ENCODE measurements around the gene CARD19. TPM values are rescaled to one million over a fixed set of nuclear protein-coding genes. Genes with fewer than 3 reads are reported as not detected.

The CARD19 gene
- total RNA-seq, 1 experiment from 2014 or later, result 54.5 TPM

DNA sequence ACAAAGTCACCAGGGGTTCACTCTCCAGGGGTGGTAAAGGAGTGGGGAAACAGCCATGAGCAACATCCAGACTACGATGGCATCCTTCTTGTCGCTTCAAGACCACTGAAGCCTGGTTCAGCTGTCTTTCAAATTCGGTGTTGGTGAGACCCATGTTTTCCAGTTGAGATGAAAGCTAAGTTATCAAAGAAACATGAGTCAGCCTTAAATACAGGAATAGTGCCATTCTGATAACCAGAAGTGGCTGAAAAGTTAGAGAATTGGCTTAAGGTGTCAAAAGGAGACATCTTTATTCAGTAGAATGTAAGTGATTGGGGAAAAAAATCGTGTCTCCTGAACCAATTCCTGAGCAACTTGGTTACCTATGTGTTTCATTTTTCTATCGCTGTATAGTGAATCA is 7.0 kb upstream of the CARD19 start:
- no TSS peak for BruUV-seq (replicated peaks)
- H3K27me3 ChIP-seq (ENCODE audit: insufficient read depth, low read length), result no peaks in the 10 kb centered on the region
- ChIA-PET CTCF (no interaction called here), POLR2A (no interaction called here), RAD21 (ENCODE audit: low non-redundant PET in 1 of 2, low total read pairs in 2 of 2, uncharacterized antibody in 2 of 2, unreplicated experiment in 2 of 2) (no interaction called here)
- H3K9me3 ChIP-seq (ENCODE audit: control insufficient read depth in 1 of 2, insufficient read depth in 1 of 2, low read depth in 1 of 2, low read length in 2 of 2), result peaks cover 0 to 21% of the 10 kb centered on the region in 2 experiments; a peak in 2 of 4 replicates
- TF ChIP-seq SP1 (IDR thresholded peaks at IDR 0.05; ENCODE audit: low read depth) (no peak), ZNF274 (IDR thresholded peaks at IDR 0.05; ENCODE audit: low read depth, low read length) (no peak), ZFX (IDR thresholded peaks at IDR 0.05) (no peak), ATF3 (IDR thresholded peaks at IDR 0.05) (no peak), EZH2 (IDR thresholded peaks at IDR 0.05) (no peak), CEBPB (IDR thresholded peaks at IDR 0.05; ENCODE audit: low read depth) (no peak), YY1 (IDR thresholded peaks at IDR 0.05; ENCODE audit: extremely low read depth, insufficient replicate concordance, low read depth, low read length) (no peak), POLR2AphosphoS5 (IDR thresholded peaks at IDR 0.05; ENCODE audit: low read depth, low read length) (no peak), SRF (IDR thresholded peaks at IDR 0.05; ENCODE audit: low read depth) (no peak), TCF7L2 (IDR thresholded peaks at IDR 0.05; ENCODE audit: borderline replicate concordance, extremely low read depth, insufficient read depth, insufficient read length) (no peak), EZH2phosphoT487 (IDR thresholded peaks at IDR 0.05; ENCODE audit: borderline replicate concordance) (no peak), JUND (IDR thresholded peaks at IDR 0.05) (no peak), ELF1 (IDR thresholded peaks at IDR 0.05; ENCODE audit: borderline replicate concordance, low read depth) (no peak), CBX3 (IDR thresholded peaks at IDR 0.05; ENCODE audit: low read depth) (no peak), POLR2A (IDR thresholded peaks at IDR 0.05; ENCODE audit: borderline replicate concordance, extremely low read depth, insufficient read depth, insufficient read length) (no peak), CTCF (IDR thresholded peaks at IDR 0.05 in 2 of 3, conservative IDR thresholded peaks at IDR 0.05 in 1 of 3; ENCODE audit: borderline replicate concordance in 1 of 3, insufficient read depth in 1 of 3, low read depth in 2 of 3, low read length in 2 of 3) (no peak)
- TF ChIP-seq, protein P1, sequence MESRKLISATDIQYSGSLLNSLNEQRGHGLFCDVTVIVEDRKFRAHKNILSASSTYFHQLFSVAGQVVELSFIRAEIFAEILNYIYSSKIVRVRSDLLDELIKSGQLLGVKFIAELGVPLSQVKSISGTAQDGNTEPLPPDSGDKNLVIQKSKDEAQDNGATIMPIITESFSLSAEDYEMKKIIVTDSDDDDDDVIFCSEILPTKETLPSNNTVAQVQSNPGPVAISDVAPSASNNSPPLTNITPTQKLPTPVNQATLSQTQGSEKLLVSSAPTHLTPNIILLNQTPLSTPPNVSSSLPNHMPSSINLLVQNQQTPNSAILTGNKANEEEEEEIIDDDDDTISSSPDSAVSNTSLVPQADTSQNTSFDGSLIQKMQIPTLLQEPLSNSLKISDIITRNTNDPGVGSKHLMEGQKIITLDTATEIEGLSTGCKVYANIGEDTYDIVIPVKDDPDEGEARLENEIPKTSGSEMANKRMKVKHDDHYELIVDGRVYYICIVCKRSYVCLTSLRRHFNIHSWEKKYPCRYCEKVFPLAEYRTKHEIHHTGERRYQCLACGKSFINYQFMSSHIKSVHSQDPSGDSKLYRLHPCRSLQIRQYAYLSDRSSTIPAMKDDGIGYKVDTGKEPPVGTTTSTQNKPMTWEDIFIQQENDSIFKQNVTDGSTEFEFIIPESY (IDR thresholded peaks at IDR 0.05; ENCODE audit: extremely low read depth, insufficient replicate concordance, low read length), result no peak
- TF ChIP-seq, protein P2, sequence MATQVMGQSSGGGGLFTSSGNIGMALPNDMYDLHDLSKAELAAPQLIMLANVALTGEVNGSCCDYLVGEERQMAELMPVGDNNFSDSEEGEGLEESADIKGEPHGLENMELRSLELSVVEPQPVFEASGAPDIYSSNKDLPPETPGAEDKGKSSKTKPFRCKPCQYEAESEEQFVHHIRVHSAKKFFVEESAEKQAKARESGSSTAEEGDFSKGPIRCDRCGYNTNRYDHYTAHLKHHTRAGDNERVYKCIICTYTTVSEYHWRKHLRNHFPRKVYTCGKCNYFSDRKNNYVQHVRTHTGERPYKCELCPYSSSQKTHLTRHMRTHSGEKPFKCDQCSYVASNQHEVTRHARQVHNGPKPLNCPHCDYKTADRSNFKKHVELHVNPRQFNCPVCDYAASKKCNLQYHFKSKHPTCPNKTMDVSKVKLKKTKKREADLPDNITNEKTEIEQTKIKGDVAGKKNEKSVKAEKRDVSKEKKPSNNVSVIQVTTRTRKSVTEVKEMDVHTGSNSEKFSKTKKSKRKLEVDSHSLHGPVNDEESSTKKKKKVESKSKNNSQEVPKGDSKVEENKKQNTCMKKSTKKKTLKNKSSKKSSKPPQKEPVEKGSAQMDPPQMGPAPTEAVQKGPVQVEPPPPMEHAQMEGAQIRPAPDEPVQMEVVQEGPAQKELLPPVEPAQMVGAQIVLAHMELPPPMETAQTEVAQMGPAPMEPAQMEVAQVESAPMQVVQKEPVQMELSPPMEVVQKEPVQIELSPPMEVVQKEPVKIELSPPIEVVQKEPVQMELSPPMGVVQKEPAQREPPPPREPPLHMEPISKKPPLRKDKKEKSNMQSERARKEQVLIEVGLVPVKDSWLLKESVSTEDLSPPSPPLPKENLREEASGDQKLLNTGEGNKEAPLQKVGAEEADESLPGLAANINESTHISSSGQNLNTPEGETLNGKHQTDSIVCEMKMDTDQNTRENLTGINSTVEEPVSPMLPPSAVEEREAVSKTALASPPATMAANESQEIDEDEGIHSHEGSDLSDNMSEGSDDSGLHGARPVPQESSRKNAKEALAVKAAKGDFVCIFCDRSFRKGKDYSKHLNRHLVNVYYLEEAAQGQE (IDR thresholded peaks at IDR 0.05; ENCODE audit: low read depth), result no peak
- H3K4me2 ChIP-seq (ENCODE audit: low read length), result no peak overlapping the region
- H3K27ac ChIP-seq (ENCODE audit: low read depth, low read length), result no peak overlapping the region
- no peak for ATAC-seq
- H3K9me2 ChIP-seq (ENCODE audit: insufficient read depth), result no peaks in the 10 kb centered on the region
- H3K4me3 ChIP-seq (replicated peaks in 1 of 2; ENCODE audit: low read depth in 1 of 2, low read length in 2 of 2), result no peak overlapping the region
- intact Hi-C loops (cut with micrococcal nuclease), result no loop called here
- H3K79me2 ChIP-seq (ENCODE audit: insufficient read depth, low read length), result no peaks in the 10 kb centered on the region
- no peaks in the 10 kb centered on the region for H4K20me1 ChIP-seq (ENCODE audit: insufficient read depth)
- H3K36me3 ChIP-seq (ENCODE audit: control insufficient read depth in 1 of 2, insufficient read depth in 2 of 2, low read length in 2 of 2), result peaks cover 0 to 8% of the 10 kb centered on the region in 2 experiments; a peak in 2 of 4 replicates
- H3K9ac ChIP-seq (ENCODE audit: low read length), result no peak overlapping the region
- peaks cover 8 to 32% of the 10 kb centered on the region in 2 experiments for H3K4me1 ChIP-seq (ENCODE audit: control insufficient read depth in 1 of 2, insufficient read depth in 2 of 2, low read length in 2 of 2)
- H2AFZ ChIP-seq (ENCODE audit: low read depth, low read length, poor library complexity, severe bottlenecking), result no peak overlapping the region
- DNase-seq (ENCODE audit: low read depth, low spot score), result no peak
